Activated T-cell treated with anti-CD3 and anti-CD28 coated beads, Interleukin-2, amount 50 U/mL, for 24 hours (primary cell): ENCODE measurements around the gene WWC2.
"Not testable (repeated sequence)": the region's sequence is repeated elsewhere in the genome, so short reads cannot be mapped to it uniquely, and the experiment has no call there.

Source experiments
- DNase-seq: peaks from one replicate; pipeline ENCODE4 v3.0.0-alpha.2; 2020
- H3K27ac Mint-ChIP-seq: 2 replicates; pipeline ENCODE4 v1.8.0; 2020; ENCODE audit warnings: mild to moderate bottlenecking, mixed read lengths
- H3K27me3 Mint-ChIP-seq: 2 replicates; pipeline ENCODE4 v1.8.0; 2020; ENCODE audit warnings: mixed read lengths
- H3K36me3 Mint-ChIP-seq: 2 replicates; pipeline ENCODE4 v1.8.0; 2020; ENCODE audit warnings: low read depth, mixed read lengths
- H3K4me1 Mint-ChIP-seq: 2 replicates; pipeline ENCODE4 v1.8.0; 2020; ENCODE audit warnings: low read depth, mixed read lengths
- H3K4me3 Mint-ChIP-seq: 2 replicates; pipeline ENCODE4 v1.8.0; 2020; ENCODE audit warnings: mild to moderate bottlenecking, moderate library complexity, mixed read lengths
- H3K9me3 Mint-ChIP-seq: 2 replicates; pipeline ENCODE4 v1.8.0; 2020; ENCODE audit warnings: mixed read lengths

Gene WWC2

GRCh38 chr4:183324056-183324455 is 225.0 kb downstream of the WWC2 start:
- H3K36me3 Mint-ChIP-seq, DNase-seq, H3K9me3 Mint-ChIP-seq, H3K27ac Mint-ChIP-seq, H3K4me3 Mint-ChIP-seq: not testable (repeated sequence)
- H3K4me1 Mint-ChIP-seq: peaks cover 16% of the 10 kb centered on the region
- peaks cover 11% of the 10 kb centered on the region for H3K27me3 Mint-ChIP-seq

GRCh38 chr4:183324619-183325018 is 225.6 kb downstream of the WWC2 start:
- H3K27me3 Mint-ChIP-seq: peaks cover 11% of the 10 kb centered on the region
- H3K4me1 Mint-ChIP-seq: peaks cover 16% of the 10 kb centered on the region
- H3K36me3 Mint-ChIP-seq: no peaks in the 10 kb centered on the region
- no peak overlapping the region for H3K4me3 Mint-ChIP-seq
- no peak for DNase-seq
- no peak overlapping the region for H3K27ac Mint-ChIP-seq
- H3K9me3 Mint-ChIP-seq: peaks cover 5% of the 10 kb centered on the region

- H3K27ac Mint-ChIP-seq, H3K36me3 Mint-ChIP-seq, DNase-seq, H3K4me3 Mint-ChIP-seq, H3K9me3 Mint-ChIP-seq, H3K4me1 Mint-ChIP-seq: not testable (repeated sequence)
- peaks cover 11% of the 10 kb centered on the region for H3K27me3 Mint-ChIP-seq
These were observed 227.3 kb downstream of the WWC2 start for GRCh38 chr4:183326387-183326786.

DNA sequence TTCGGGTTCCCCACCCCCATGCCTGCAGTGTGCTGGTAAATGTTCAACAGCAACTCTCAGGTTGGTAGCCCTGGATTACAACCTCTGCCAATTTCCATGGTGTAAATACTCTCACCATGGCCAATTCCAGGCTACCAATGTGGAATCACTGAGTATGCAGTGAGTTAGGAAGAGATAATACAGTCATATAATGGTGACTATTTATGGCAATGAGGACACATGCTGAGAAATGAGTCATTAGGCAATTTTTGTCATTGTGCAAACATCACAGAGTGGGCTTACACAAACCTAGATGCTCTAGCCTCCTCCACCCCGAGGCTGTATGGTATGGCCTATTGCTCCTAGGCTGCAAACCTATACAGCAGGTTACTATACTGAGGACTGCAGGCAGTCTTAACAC is 227.8 kb downstream of the WWC2 start:
- Mint-ChIP-seq H3K4me3 (no peak overlapping the region), H3K36me3 (no peaks in the 10 kb centered on the region), H3K27ac (no peak overlapping the region), H3K4me1 (peaks cover under 1% of the 10 kb centered on the region), H3K9me3 (peaks cover 5% of the 10 kb centered on the region), H3K27me3 (peaks cover 11% of the 10 kb centered on the region)
- no peak for DNase-seq

DNA sequence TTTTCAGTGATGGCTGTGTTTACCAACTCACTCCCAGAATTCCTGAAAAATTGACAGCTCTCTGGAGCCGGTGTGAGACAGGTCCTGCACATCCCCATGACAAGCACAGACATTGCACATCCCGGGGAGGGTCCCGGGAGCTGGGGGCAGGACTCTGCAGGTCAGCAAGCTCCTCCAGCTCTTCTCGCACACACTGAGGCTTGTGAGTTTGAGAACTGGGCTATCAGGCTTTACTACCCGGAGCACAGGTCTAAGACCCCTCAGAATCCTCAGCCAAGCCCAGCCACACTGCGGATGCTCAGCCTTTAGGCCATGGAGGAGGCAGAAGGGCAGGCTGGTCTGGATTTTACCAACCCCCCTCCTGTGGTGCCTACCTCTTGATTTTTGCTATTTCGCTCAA is 228.8 kb downstream of the WWC2 start:
- no peaks in the 10 kb centered on the region for H3K36me3 Mint-ChIP-seq
- H3K4me3 Mint-ChIP-seq: no peak overlapping the region
- no peak for DNase-seq
- H3K27ac Mint-ChIP-seq: no peak overlapping the region
- H3K4me1 Mint-ChIP-seq: no peaks in the 10 kb centered on the region
- H3K9me3 Mint-ChIP-seq: peaks cover 5% of the 10 kb centered on the region
- peaks cover 13% of the 10 kb centered on the region for H3K27me3 Mint-ChIP-seq

GRCh38 chr4:183328832-183329231 is 229.8 kb downstream of the WWC2 start:
- H3K4me3 Mint-ChIP-seq: no peak overlapping the region
- no peaks in the 10 kb centered on the region for H3K4me1 Mint-ChIP-seq
- no peaks in the 10 kb centered on the region for H3K36me3 Mint-ChIP-seq
- peaks cover 5% of the 10 kb centered on the region for H3K9me3 Mint-ChIP-seq
- DNase-seq: no peak
- no peak overlapping the region for H3K27ac Mint-ChIP-seq
- peaks cover 16% of the 10 kb centered on the region for H3K27me3 Mint-ChIP-seq

- Mint-ChIP-seq H3K4me1 (no peaks in the 10 kb centered on the region), H3K27ac (no peak overlapping the region), H3K9me3 (peaks cover 5% of the 10 kb centered on the region), H3K27me3 (peaks cover 17% of the 10 kb centered on the region), H3K36me3 (no peaks in the 10 kb centered on the region), H3K4me3 (no peak overlapping the region)
- DNase-seq: no peak
These were observed 230.2 kb downstream of the WWC2 start for GRCh38 chr4:183329244-183329643.

DNA sequence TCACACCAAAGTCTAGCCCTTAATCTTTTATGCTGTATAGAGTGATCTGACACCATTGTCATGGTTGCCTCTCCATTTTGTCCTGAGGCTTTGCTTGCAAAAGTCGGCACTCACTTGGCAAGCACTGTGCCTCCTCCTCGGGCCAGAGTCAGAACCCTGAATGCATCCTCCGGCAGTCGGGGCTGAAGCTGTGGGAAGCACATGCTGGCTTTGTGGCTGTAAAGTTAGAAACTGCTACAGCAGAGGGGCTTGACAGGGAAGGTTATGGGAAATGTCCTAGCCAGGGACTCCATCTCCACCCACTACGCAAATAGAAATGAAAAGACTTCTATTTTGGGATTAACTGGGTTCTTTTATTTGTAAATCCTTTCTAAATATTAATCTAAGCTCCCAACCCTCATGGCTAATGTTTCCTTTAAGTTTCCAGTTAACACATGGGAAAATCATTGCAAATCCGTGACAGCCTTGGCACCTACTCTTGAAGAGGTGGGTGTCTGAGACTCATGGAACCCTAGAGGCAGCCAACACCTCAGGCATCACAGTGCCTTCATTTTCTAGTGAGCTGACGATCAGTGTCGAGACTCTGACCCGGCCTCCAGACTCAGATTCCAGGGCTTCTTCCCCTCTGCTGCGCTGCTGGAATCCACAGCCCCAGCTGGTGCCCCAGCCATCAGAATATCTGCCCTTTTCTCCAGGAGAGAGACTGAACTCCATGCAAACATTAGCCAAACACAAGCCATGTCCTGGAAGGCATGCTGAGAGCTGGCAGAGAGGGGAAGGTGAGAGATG is 231.1 kb downstream of the WWC2 start:
- H3K9me3 Mint-ChIP-seq: peaks cover 5% of the 10 kb centered on the region
- no peak overlapping the region for H3K4me3 Mint-ChIP-seq
- DNase-seq: no peak
- no peak overlapping the region for H3K27ac Mint-ChIP-seq
- H3K4me1 Mint-ChIP-seq: peaks cover 3% of the 10 kb centered on the region
- no peaks in the 10 kb centered on the region for H3K36me3 Mint-ChIP-seq
- H3K27me3 Mint-ChIP-seq: peaks cover 17% of the 10 kb centered on the region

DNA sequence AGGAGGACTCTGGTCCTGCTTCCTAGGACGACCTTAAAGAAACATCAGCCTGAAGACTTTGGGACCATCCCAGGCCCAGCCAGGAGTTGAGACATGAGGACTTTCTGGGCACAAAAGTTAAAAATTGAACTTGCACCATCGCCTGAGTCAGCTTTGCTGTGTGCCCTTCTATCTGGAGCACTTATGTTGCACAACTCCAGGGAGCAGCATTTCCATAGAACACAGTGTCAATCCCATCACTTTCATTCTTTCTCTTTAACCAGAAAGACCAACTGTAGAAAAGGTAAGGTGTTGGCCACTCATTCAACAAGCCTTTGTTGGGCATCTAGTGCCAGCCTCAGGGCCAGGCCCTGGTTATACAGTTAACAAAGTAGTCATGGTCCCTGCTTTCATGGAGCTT is 231.8 kb downstream of the WWC2 start:
- Mint-ChIP-seq H3K4me1 (peaks cover 9% of the 10 kb centered on the region), H3K36me3 (no peaks in the 10 kb centered on the region), H3K9me3 (peaks cover 5% of the 10 kb centered on the region), H3K27ac (no peak overlapping the region), H3K27me3 (peaks cover 20% of the 10 kb centered on the region), H3K4me3 (no peak overlapping the region)
- DNase-seq: no peak

GRCh38 chr4:183332447-183332846 is 233.4 kb downstream of the WWC2 start:
- Mint-ChIP-seq H3K4me3 (no peak overlapping the region), H3K4me1 (peaks cover 9% of the 10 kb centered on the region), H3K27me3 (peaks cover 17% of the 10 kb centered on the region), H3K9me3 (no peaks in the 10 kb centered on the region), H3K36me3 (no peaks in the 10 kb centered on the region), H3K27ac (no peak overlapping the region)
- DNase-seq: no peak

GRCh38 chr4:183333202-183333601 is 234.1 kb downstream of the WWC2 start:
- no peaks in the 10 kb centered on the region for H3K36me3 Mint-ChIP-seq
- no peaks in the 10 kb centered on the region for H3K9me3 Mint-ChIP-seq
- H3K4me1 Mint-ChIP-seq: peaks cover 9% of the 10 kb centered on the region
- H3K27ac Mint-ChIP-seq: no peak overlapping the region
- no peak overlapping the region for H3K4me3 Mint-ChIP-seq
- H3K27me3 Mint-ChIP-seq: peaks cover 19% of the 10 kb centered on the region
- no peak for DNase-seq

DNA sequence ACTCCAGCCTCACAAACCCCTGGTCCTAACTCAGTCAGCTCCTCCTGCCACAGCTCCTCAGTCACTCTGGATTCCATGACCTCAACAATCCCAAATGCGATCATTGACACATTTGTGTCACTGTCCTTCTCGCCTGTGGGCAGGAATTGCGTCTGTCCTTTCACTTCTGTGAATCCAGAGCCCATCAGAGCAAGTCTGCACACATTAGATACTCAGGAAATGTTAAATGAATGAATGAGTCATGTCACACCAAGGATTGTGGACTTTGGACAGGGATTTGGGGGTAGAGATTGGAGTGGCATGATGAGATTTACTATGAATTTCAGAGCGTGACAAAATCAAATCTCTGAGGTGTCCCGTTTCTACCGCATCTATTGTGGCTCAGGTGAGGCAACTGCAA is 234.9 kb downstream of the WWC2 start:
- Mint-ChIP-seq H3K27me3 (peaks cover 19% of the 10 kb centered on the region), H3K4me1 (peaks cover 9% of the 10 kb centered on the region), H3K27ac (no peak overlapping the region), H3K36me3 (no peaks in the 10 kb centered on the region), H3K4me3 (no peak overlapping the region), H3K9me3 (no peaks in the 10 kb centered on the region)
- no peak for DNase-seq

- DNase-seq: no peak
- no peak overlapping the region for H3K4me3 Mint-ChIP-seq
These were observed 236.4 kb downstream of the WWC2 start for GRCh38 chr4:183335369-183335940.

GRCh38 chr4:183337349-183337748 is 238.3 kb downstream of the WWC2 start:
- Mint-ChIP-seq H3K27ac (no peak overlapping the region), H3K4me3 (no peak overlapping the region), H3K36me3 (no peaks in the 10 kb centered on the region), H3K4me1 (peaks cover 9% of the 10 kb centered on the region), H3K9me3 (no peaks in the 10 kb centered on the region), H3K27me3 (peaks cover 29% of the 10 kb centered on the region)
- no peak for DNase-seq

More at GRCh38 chr4:183335369-183335940, 236.4 kb downstream of the WWC2 start:
- Mint-ChIP-seq H3K9me3 (no peaks in the 10 kb centered on the region), H3K4me1 (peaks cover 9% of the 10 kb centered on the region), H3K36me3 (no peaks in the 10 kb centered on the region), H3K27me3 (peaks cover 22% of the 10 kb centered on the region), H3K27ac (peak overlapping the region; percentile 45)

GRCh38 chr4:183337833-183338232 is 238.8 kb downstream of the WWC2 start:
- no peaks in the 10 kb centered on the region for H3K36me3 Mint-ChIP-seq
- no peaks in the 10 kb centered on the region for H3K9me3 Mint-ChIP-seq
- H3K4me1 Mint-ChIP-seq: peaks cover 9% of the 10 kb centered on the region
- peaks cover 27% of the 10 kb centered on the region for H3K27me3 Mint-ChIP-seq
- DNase-seq: no peak
- H3K4me3 Mint-ChIP-seq: no peak overlapping the region
- H3K27ac Mint-ChIP-seq: no peak overlapping the region
